DND-41 (cell line): ENCODE measurements around the gene PRG2.
A peak's percentile ranks its signal among the peaks of the same experiment; 100 is the strongest.

Experiments used
- ATAC-seq: fragments of 200-7000 bp; cut with Tn5 transposase; 3 replicates; pipeline ENCODE4 v1.9.1; 2021; ENCODE audit warnings: low read depth; ENCODE audit not compliant: insufficient read depth
- DNase-seq: peaks from one replicate; pipeline ENCODE4 v3.0.0-alpha.2; 2020
- H2AFZ ChIP-seq: 2 replicates; pipeline ENCODE4 v1.6.0; 2012; ENCODE audit warnings: low read depth, low read length
- H3K27ac ChIP-seq: 2 replicates; pipeline ENCODE4 v1.5.1; 2012; ENCODE audit warnings: low read length, inconsistent platforms
- H3K27me3 ChIP-seq: fragments of 200-600 bp; sonication (generic); 2 replicates; pipeline ENCODE4 v1.6.0; 2012; ENCODE audit warnings: low read length, mild to moderate bottlenecking, inconsistent platforms; ENCODE audit not compliant: insufficient read depth, poor library complexity
- H3K36me3 ChIP-seq: 2 replicates; pipeline ENCODE4 v1.5.1; 2012; ENCODE audit warnings: low read length, inconsistent platforms; ENCODE audit not compliant: insufficient read depth
- H3K4me1 ChIP-seq: 2 replicates; pipeline ENCODE4 v1.5.1; 2012; ENCODE audit warnings: mild to moderate bottlenecking, low read length; ENCODE audit not compliant: insufficient read depth
- H3K4me2 ChIP-seq: 2 replicates; pipeline ENCODE4 v1.6.0; 2012; ENCODE audit warnings: mild to moderate bottlenecking, moderate library complexity, low read length, inconsistent platforms; ENCODE audit not compliant: insufficient read depth
- H3K4me3 ChIP-seq, 2 experiments: fragments of 200-600 bp in 1 of 2; shearing (Covaris generic) in 1 of 2; 2 replicates each; pipeline ENCODE4 v1.5.1; 2012 to 2016; ENCODE audit warnings: inconsistent platforms in 2 of 2, low read length in 2 of 2, mild to moderate bottlenecking in 2 of 2, low read depth in 1 of 2, moderate library complexity in 1 of 2
- H3K79me2 ChIP-seq: 2 replicates; pipeline ENCODE4 v1.6.0; 2012; ENCODE audit warnings: low read length, inconsistent platforms; ENCODE audit not compliant: insufficient read depth
- H3K9ac ChIP-seq: 2 replicates; pipeline ENCODE4 v1.6.0; 2012; ENCODE audit warnings: low read depth, mild to moderate bottlenecking, inconsistent platforms, low read length, moderate library complexity
- H3K9me3 ChIP-seq: 2 replicates; pipeline ENCODE4 v1.5.1; 2012; ENCODE audit warnings: low read length, moderate library complexity, mild to moderate bottlenecking, inconsistent platforms; ENCODE audit not compliant: insufficient read depth, severe bottlenecking
- H4K20me1 ChIP-seq: 2 replicates; pipeline ENCODE4 v1.6.0; 2012; ENCODE audit warnings: low read length; ENCODE audit not compliant: insufficient read depth
- CTCF ChIP-seq: IDR thresholded peaks from 2 replicates; pipeline ENCODE4 v1.5.1; 2012; ENCODE audit warnings: borderline replicate concordance, low read length, moderate library complexity, mild to moderate bottlenecking; ENCODE audit not compliant: poor library complexity, severe bottlenecking; ENCODE audit errors: extremely low read depth
- EZH2 ChIP-seq: IDR thresholded peaks from 3 replicates; pipeline ENCODE4 v1.6.1; 2012; ENCODE audit warnings: borderline replicate concordance, low read depth, mild to moderate bottlenecking, moderate library complexity, low read length, inconsistent platforms; ENCODE audit not compliant: severe bottlenecking

PRG2 gene

DNA sequence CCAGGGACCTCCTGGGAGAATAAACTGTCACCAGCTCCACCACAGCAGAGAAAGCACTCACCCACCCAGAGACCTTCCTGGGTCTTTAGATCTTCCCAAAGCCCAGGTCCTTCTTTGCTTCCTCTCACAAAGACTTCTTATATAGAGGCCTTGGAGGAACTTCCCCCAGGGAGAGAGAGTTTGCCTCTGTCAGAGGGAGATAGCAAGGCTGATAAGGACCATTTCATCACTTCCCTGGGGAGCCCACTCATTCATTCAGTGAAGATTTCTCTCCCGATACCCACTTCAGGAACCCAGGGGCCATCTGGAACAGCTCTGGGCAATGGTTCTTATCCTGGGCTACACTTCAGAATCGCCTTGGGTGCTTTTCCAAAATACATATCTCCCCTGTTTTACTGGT lies at the start of gene PRG2:
TSS of gene PRG2 (minus strand) at position 116 of the 400 bp plus-strand sequence. CDS start 706 bp downstream, outside the sequence.
- no peak within 1 kb of the TSS for H3K4me3 ChIP-seq

GRCh38 chr11:57439786-57440185 lies 49.3 kb upstream of the PRG2 start:
- ATAC-seq (no peak), DNase-seq (no peak)
- H3K9ac ChIP-seq, result no peak overlapping the region
- no peaks in the 10 kb centered on the region for H3K36me3 ChIP-seq
- no peak overlapping the region for H2AFZ ChIP-seq
- H4K20me1 ChIP-seq, result no peaks in the 10 kb centered on the region
- H3K27me3 ChIP-seq, result no peaks in the 10 kb centered on the region
- no peak overlapping the region for H3K4me2 ChIP-seq
- no peak overlapping the region for H3K4me3 ChIP-seq
- no peak overlapping the region for H3K27ac ChIP-seq
- H3K79me2 ChIP-seq, result no peaks in the 10 kb centered on the region
- H3K9me3 ChIP-seq, result no peaks in the 10 kb centered on the region
- no peaks in the 10 kb centered on the region for H3K4me1 ChIP-seq
- TF ChIP-seq EZH2 (no peak), CTCF (no peak)

More for the DNA sequence above, at the start of gene PRG2:
- no peak within 1 kb of the TSS for H3K4me2 ChIP-seq
- H3K27ac ChIP-seq, result no peak within 1 kb of the TSS
- DNase-seq (no peak), ATAC-seq (0 out of 3 replicates have a peak, but pooled peaks have one; percentile 12)
- H3K9ac ChIP-seq, result no peak within 1 kb of the TSS
- H2AFZ ChIP-seq, result no peak within 1 kb of the TSS
- no peak for TF ChIP-seq CTCF
- no peaks in the 10 kb centered on the region for H3K9me3 ChIP-seq
- H3K27me3 ChIP-seq, result no peaks in the 10 kb centered on the region
- no peaks in the 10 kb centered on the region for H3K4me1 ChIP-seq
- no peaks in the 10 kb centered on the region for H3K79me2 ChIP-seq
- H3K36me3 ChIP-seq, result no peaks in the 10 kb centered on the region
- H4K20me1 ChIP-seq, result no peaks in the 10 kb centered on the region

GRCh38 chr11:57438345-57439285 lies 48.2 kb upstream of the PRG2 start:
- H3K4me3 ChIP-seq, result no peak overlapping the region

More at GRCh38 chr11:57438345-57439285, 48.2 kb upstream of the PRG2 start:
- no peaks in the 10 kb centered on the region for H3K4me1 ChIP-seq
- ATAC-seq (no peak), DNase-seq (no peak)
- H3K27ac ChIP-seq, result no peak overlapping the region
- no peaks in the 10 kb centered on the region for H3K79me2 ChIP-seq
- TF ChIP-seq EZH2 (no peak), CTCF (no peak)
- no peaks in the 10 kb centered on the region for H4K20me1 ChIP-seq
- no peak overlapping the region for H3K4me2 ChIP-seq
- H3K36me3 ChIP-seq, result no peaks in the 10 kb centered on the region
- H3K9me3 ChIP-seq, result no peaks in the 10 kb centered on the region
- peaks cover 3% of the 10 kb centered on the region for H3K27me3 ChIP-seq
- no peak overlapping the region for H2AFZ ChIP-seq
- no peak overlapping the region for H3K9ac ChIP-seq
